GM19455 (cell line): ENCODE measurements around the gene AK4.
"Not testable (repeated sequence)": the region's sequence is repeated elsewhere in the genome, so short reads cannot be mapped to it uniquely, and the experiment has no call there.

Experiments used
- ATAC-seq: cut with Tn5 transposase; IDR thresholded peaks from one replicate; pipeline ENCODE4 v1.9.1; 2021; ENCODE audit not compliant: unreplicated experiment

Gene AK4

DNA sequence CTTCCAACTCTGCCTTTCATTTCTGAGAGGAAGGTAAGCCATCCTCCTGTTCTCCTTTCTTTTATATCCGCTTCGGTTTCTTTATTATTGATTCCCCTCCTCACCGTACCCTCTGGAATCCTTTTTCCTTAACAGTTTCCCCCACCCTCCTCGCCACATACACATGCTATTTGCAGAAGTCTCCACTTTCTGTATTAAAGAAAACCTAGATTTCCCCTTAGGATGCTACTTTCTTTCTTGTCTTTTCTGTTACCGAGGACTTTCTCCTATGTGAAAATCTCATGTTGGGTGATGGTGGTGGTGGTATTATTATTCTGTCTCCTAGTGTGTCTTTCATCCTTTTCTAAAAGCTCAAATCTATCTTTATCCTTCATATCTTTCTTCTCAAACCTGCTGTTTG is 62.3 kb downstream of the AK4 start:
- ATAC-seq = no peak

DNA sequence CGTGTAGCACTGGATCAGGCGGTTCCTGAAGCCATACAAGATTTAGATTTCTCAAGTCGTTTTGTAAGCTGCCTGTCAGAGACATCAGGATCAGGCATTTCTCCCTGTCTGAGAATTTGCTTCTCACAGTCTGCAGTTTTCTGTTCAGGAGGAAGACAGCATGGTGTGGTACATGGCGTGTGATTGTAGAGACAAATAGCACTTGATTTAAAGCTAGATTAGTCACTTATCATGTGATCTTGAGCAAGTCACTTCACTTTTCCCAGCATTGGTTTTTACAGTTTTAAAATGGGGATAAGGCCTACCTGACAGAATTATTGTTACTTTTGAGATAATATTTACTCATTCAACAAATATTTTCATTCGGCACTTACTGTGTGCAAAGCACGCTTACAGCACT is 63.3 kb downstream of the AK4 start:
- ATAC-seq = no peak

DNA sequence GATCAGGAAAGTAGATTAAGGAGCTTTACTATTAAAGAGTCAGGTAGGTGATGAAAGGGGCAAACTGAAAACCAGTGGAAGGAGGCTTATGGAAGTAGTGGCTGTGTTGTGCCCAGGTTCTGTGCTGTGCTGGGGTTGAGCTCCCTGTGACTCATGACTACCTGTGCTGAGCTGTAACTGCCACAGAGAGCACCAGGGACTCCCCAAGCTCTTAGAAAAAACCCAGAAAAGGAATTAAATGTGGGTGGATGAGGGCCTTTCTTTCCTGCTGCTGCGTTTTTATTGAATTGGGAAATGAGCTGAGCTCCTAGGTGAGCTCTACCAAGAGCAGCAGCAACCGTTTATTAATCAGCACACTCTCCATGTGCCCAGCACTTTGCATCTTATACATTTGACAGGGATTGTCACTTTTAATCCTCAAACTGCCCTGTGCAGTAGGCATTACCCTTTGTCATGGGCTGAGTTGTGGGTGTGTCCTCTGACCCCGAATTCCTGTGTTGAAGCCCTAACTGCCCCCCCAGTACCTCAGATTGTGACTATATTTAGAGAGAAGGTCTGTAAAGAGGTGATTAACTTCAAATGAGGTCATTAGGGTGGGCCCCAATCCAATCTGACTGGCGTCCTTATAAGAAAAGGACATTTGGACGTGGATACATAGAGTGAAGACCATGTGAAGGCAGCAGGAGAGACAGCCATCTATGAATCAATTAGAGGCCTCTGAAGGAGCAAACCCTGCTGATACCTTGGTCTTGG is 65.4 kb downstream of the AK4 start:
- no peak for ATAC-seq

DNA sequence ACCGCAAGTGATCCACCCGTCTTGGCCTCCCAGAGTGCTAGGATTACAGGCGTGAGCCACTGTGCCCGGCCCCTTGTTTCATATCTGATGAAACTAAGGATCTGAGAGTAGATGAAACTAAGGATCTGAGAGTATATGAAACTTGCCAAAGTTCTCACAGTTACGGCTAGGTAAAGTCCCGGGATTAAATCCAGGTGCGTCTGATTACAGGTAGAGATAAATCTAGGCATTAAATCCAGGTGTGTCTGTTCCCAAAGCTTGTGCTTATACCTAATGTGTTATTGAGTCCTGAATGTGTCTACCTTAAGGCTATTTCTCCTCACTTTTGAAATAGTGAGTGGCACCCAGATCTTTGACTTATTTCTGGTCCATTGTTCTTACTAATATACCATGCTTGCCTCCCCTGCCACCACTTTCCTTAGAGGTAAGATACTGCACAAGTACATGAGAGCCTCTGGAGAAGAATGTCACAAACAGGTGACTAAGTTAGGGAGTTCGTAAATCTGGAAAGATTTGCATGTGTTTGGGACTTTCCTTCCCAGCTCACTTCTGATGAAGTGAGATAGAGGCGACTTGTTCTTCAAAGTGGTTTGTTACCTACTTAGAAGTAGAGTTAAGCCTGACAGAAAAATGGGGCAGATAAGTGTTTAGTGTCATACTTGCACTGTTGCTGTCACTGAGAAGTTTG is 66.5 kb downstream of the AK4 start:
- ATAC-seq = no peak

DNA sequence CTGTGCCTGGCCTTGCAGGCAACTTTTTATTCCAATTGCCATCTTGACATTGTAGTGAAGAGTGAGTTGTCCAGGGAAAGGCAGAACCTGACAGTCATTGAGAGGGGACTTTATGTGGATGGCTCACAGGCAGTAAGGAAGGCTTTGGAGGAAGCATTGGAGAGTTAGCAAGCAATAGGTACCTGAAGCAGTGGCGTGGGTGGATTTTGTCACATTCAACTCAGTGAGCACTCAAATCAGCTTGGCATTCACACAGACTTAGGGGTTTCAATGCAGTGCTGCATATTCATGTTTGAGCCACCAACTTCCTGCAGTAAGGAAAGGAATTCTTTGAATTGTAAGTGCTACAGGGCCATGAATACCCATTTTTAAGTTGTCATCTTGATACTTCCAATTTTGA is 69.0 kb downstream of the AK4 start:
- no peak for ATAC-seq

DNA sequence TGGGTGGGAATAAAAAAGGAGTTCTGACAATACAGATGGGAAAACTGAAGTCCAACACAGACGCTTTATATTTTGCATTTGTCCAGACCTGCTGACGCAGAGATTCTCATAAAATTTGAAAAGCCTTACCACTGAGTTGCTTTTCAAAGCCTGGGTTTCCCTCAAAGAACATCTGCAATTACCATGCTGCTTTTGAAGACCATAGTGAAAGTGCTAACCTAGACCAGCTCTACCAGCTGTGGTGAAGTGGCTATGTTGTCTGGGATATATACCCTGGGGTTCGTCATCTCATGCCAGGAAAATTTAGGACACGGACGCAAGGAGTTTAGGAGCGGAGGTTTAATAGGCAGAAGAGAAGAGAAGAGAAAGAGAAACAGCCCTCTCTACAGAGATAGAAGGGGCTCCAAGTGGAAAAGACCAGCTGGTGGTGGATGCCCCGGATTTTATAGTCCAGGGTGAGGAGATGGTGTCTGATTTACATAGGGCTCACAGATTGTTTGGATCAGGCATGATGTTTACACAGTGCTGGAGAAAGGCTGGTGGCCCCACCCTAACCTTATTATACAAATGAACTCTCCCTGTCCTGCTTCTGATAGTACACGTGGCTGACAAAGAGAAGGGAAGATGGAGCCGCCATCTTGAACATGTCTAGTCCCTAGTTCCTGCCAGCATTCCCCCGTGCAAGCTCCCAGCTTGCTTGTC is 73.8 kb downstream of the AK4 start:
- no peak for ATAC-seq

DNA sequence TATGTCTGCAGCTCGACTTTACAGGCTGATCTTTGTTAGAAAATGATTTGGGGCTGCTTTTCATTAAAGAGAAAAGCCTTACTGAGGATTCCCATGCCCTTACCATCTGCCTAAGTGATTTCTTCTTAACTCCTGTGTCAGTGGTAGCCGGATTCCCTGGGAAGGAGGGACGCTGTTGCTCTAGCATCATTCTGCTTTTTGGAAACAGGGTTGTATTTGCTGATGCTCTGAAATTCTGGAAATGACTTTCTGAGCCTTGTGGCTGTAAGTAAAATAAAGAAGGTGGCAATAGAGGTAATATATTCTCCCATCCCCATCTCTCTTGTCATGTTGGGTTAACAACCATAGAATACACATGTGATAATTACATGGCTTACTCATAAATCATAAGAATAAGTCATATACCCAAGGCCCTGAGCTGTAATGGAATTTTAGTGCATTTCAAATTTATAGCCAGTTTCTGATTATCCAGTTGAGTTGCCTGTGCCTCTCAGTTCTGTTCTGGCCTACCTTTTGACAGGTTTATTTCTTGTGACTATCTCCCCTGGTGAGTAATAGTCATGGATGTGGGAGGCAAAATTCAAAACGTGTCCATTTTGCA is 74.4 kb downstream of the AK4 start:
- ATAC-seq = no peak

DNA sequence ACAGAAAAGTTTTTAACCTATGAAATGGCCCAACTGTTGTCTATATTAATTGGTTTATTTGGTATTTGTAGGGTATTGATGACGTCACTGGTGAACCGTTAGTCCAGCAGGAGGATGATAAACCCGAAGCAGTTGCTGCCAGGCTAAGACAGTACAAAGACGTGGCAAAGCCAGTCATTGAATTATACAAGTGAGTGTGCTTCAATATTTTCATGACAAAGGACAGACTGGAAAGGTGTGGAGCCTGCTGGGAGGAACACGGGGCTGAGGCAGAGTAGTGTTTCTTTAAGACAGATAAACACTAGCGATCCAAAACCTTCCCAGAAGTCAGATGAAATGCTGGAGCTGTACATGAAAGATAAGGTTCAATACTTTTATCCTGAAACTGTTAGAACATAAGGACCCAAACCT is 76.7 kb downstream of the AK4 start:
- no peak for ATAC-seq

DNA sequence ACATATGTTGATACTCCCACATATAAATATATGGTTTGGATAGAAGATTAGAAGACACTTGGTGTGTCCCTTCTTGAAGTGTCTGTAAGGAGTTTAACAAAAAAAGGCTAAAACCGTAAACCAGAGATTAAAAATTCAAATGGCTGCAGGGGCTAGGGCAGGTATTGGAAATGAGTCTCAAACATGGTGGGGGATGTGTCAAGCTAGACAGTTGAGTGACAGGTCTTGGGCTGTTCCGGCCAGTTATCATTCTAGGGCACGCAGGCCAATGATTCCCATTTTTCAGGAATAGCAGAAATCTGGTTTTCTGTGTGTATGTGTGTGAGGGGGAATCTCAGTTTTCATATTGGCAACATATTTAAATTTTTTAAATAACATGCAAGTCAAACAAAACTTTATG is 77.2 kb downstream of the AK4 start:
- ATAC-seq = no peak

DNA sequence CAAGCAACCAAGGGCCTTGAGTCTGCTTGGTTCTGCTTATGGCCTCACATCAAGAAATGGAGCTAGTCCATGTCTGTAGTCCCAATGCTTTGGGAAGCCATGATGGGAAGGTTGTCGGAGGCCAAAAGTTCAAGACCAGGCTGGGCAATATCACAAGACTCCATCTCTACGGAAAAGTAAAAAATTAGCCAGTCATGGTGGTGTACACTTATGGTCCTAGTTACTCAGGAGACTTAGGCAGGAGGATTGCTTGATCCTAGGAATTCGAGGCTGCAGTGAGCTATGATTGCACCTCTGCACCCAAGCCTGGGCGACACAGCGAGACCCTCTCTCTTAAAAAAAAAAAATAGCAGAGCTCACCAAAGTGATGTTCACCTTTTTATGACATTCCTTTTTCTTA is 81.2 kb downstream of the AK4 start:
- no peak for ATAC-seq

DNA sequence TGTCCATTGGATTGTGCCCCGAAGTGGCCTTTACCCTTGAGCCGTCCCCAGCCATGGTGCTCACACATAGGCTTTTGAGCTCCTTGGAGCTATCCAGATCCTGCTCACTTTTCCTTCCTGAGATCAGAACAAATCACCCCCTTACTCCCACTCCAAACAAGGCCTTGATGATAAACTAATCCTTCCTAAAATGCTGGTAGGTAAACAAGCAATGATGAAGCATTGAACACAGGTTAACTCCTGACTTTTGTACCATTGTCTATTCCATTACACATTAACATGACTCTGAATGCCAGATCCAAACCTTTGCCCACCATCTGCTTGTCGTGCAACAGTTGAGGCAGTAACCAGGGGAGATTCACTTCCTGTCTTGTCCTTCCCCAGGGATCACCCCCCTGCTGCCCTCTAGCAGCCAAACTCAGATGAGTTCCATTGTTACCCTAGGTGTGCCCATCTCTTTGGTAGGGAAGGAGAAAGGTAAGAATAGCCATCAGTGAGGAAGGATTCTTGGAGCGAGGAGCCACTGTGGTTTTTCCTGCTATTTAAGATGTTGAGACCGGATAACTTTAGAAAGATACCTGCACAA is 81.8 kb downstream of the AK4 start:
- no peak for ATAC-seq

DNA sequence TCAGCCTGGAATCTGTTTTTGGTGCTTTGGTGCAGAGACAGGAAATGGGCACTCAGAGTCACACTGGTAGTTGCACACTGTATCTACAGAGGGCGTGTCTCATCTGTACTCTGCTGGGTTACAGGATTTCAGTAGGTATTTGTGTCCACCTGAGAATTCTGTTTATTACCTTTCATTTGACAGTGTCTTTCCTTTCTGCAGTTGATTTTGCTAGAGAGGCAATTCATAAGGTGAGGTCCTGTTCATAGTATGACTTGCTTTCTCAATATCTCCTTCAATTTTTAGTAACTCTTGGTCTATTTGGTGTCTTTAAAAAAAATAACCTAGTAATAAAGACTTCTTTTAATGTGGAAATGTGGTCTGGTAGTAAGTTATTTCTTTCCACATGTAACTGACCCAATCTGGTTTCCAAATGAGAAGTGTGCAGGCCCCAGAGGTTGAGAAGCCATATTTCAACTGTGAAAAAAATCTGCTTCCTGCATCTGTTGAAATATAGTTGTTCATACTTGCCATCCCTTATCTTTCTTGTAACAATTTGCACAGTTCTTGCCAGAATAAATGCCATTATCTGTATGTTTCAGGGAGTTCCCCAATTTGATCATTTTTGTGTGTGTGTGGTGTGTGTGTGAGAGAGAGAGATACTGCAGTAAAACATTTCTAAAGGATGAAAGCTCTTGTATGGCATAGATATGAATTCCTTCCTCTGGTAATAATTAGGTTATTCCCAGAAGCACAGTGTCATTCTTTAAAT is 82.9 kb downstream of the AK4 start:
- peak; percentile 82 for ATAC-seq

DNA sequence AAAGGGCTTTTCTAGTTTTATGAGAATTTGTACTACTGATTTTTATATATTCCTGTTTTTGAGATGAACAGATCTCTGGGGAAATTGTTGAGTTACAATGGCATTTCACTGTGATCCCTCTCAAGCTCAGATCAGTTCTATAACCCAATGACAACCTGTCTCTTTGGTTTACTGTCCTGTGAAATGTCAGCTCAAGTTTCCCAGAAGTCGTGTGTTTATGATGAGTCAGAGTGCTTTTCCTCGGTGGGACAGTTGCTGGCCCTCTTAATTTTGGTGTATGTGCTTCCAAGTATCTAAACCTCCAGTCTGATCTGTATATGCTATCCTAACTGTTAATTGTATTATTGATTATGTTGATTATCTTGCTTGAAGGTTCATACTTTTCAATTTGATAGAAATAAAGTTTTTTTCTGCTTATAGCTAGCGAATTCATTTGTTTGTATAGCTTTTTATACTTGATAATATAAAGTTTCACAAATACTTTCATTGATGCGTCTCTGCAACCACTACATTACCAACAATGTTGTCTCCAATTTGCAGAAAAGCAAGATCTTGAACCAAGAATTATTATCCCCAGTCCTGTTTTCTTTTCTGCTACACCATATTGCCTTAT is 83.8 kb downstream of the AK4 start:
- ATAC-seq = no peak

DNA sequence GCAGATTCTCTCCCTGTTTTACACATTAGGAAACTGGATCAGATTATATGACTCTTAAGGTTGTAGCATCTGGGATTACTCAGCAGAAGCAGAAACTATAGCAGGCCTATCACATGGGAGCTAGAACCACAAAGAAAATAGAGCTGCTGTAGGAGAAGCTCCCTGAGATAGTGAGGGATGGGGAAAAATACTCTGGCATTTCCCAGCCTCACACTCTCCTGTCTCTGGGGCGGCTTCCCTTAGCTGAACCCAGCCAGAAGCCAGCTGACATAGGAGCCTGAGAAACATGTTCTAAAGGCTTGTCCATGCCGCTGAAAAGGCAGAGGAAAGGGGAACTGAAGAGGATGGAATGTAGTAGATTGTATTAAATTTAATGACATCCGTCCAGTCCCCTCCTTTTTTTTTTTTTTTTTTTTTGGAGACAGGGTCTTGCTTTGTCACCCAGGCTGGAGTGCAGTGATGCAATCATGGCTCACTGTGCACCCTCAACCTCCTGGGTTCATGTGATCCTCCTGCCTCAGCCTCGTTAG is 84.5 kb downstream of the AK4 start:
- no peak for ATAC-seq

DNA sequence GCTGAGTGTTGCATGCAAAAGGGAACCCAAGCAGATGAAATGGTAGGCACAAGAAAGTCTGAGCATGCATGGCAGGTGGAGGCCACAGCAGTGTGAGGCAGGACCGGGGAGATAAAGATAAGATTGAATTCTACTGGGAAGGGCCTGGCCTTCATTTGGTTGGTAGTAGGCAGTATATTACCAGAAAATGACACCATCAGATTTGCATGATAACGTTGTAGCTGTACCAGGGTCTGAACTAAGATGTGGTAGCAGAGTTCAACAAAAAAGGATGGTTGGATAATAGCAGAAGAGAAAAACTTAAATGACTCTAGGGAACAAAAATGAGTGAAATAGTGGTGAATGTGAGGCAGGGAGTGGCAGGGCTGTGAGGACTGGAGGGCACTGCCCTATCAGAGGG is 85.8 kb downstream of the AK4 start:
- ATAC-seq = no peak

DNA sequence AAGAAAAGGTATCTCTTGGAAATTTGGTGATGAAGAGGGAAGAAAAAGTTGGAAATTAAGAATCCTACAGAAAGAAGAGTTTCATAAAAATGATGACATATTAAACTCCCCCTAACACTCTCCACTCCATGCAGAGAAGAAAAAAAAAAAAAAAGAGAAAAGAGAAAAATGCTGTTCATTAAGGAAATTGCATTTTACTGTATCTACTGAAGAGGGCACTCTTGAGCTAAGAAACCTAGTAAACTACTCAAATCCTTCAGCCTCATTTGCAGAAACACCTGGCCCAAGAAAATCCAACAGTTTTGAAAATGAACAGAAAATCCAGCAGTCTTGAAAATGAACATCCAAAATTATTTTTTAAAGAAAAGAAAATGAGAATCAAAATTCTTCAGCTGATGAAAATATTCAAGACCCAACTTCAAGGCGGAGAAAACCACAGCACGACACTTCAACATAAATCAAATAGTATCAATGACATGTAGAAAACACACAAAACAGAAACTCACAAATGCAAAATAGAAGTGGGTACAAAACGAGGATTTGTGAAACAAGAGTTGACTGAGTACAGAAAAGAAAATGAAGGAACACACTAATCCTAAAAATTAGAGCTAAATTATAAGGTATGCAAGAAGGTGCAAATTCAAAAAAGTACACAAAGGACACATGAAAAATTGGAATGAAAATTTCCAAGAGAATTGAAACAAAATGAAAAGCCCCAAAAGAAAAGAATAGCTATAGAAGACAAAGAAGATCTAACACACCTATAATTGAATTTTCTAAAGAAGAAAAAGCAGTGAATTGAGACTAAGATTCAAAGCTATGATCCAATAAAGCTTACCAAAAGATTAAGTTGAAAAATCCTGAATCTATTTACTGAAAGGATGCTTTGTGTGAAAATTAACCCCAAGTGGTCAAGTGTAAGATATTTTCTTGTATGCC is 88.1 kb downstream of the AK4 start:
- no peak for ATAC-seq

DNA sequence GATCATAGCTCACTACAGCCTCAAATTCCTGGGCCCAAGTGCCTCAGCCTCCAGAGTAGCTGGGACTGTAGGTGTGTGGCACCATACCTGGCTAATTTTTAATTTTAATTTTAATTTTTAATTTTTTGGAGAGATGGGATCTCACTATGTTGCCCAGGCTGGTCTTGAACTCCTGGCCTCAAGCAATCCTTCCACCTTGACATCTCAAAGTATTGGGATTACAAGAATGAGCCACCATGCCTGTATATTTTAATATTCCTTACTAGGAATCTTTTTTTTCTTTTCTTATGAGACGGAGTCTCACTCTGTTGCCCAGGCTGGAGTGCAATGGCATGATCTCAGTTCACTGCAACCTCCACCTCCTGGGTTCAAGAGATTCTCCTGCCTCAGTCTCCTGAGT is 89.1 kb downstream of the AK4 start:
- not testable (repeated sequence) for ATAC-seq

DNA sequence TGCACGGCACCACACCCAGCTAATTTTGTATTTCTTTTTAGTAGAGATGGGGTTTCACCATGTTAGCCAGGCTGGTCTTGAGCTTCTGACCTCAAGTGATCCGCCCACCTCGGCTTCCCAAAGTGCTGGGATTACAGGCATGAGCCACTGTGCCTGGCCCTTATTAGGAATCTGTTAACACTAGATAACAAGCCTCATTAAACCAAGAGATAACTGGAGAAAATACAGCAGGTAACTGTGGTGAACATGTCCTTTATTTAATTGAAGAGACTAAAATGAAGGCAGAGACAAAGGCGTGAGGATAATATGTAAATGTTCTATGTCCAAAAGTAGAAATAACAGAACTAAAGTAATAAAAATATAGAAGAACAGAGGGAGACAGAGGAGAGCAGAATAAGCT is 89.5 kb downstream of the AK4 start:
- ATAC-seq = no peak

DNA sequence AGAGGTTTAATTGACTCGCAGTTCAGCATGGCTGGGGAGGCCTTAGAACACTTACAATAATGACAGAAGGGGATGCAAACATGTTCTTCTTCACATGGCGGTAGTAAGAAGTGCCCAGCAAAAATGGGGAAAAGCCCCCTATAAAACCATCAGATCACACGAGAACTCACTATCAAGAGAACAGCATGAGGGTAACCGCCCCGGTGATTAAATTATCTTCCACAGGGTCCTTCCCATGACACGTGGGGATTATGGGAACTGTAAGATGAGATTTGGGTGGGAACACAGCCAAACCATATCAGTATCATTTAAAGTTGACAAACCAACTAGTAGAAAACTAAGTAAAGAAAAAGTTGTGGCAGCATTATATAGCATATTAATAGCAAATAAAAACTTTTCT is 90.0 kb downstream of the AK4 start:
- ATAC-seq = no peak
